Subcutaneous abdominal adipose tissue (tissue), 5 donors: ENCODE results near the gene NARS2.

Experiments used
- H3K27ac ChIP-seq: one replicate; pipeline ENCODE4 v1.7.0; 2013; ENCODE audit warnings: low read depth, mild to moderate bottlenecking, inconsistent platforms, low read length, moderate library complexity
- H3K27me3 ChIP-seq, 5 donors: one replicate each; pipeline ENCODE4 v1.7.0; 2013; ENCODE audit warnings: low read length in 5 of 5, inconsistent platforms in 1 of 5; ENCODE audit not compliant: control insufficient read depth in 5 of 5, insufficient read depth in 4 of 5
- H3K36me3 ChIP-seq, 5 donors: one replicate each; pipeline ENCODE4 v1.7.0; 2013; ENCODE audit warnings: low read length in 5 of 5; ENCODE audit not compliant: control insufficient read depth in 5 of 5, insufficient read depth in 5 of 5
- H3K4me1 ChIP-seq, 5 donors: one replicate each; pipeline ENCODE4 v1.7.0; 2013; ENCODE audit warnings: low read length in 5 of 5, mild to moderate bottlenecking in 3 of 5, moderate library complexity in 1 of 5; ENCODE audit not compliant: control insufficient read depth in 5 of 5, insufficient read depth in 5 of 5
- H3K4me3 ChIP-seq, 5 donors: one replicate each; pipeline ENCODE4 v1.7.0; 2013; ENCODE audit warnings: low read length in 5 of 5, low read depth in 1 of 5
- H3K9ac ChIP-seq, 5 donors: one replicate each; pipeline ENCODE4 v1.7.0; 2013; ENCODE audit warnings: low read length in 5 of 5, mild to moderate bottlenecking in 4 of 5, moderate library complexity in 3 of 5
- H3K9me3 ChIP-seq, 5 donors: one replicate each; pipeline ENCODE4 v1.7.0; 2013; ENCODE audit warnings: low read length in 5 of 5; ENCODE audit not compliant: control insufficient read depth in 5 of 5
- donor health status: healthy.
- donor health status: healthy.
- donor health status: healthy.
- donor health status: healthy.
- donor health status: healthy.

The NARS2 gene

GRCh38 chr11:78510025-78510596, 64.6 kb downstream of the NARS2 start:
- Histone ChIP-seq H3K36me3 (peaks cover 0 to 2% (median 0%) of the 10 kb centered on the region in 5 donors), H3K9me3 (peaks cover 0 to 13% (median 6%) of the 10 kb centered on the region in 5 donors), H3K27ac (no peak overlapping the region), H3K27me3 (no peaks in the 10 kb centered on the region), H3K4me1 (peaks cover 0 to 9% (median 5%) of the 10 kb centered on the region in 5 donors), H3K4me3 (no peak overlapping the region), H3K9ac (no peak overlapping the region)

GRCh38 chr11:78504708-78505107, 70.0 kb downstream of the NARS2 start:
- no peak overlapping the region for H3K27ac ChIP-seq

GRCh38 chr11:78504181-78504580, 70.5 kb downstream of the NARS2 start:
- Histone ChIP-seq H3K4me3 (no peak overlapping the region), H3K9ac (no peak overlapping the region), H3K27ac (no peak overlapping the region), H3K27me3 (no peaks in the 10 kb centered on the region), H3K9me3 (no peaks in the 10 kb centered on the region), H3K36me3 (no peaks in the 10 kb centered on the region), H3K4me1 (peaks cover 0 to 9% (median 5%) of the 10 kb centered on the region in 5 donors)

More at GRCh38 chr11:78504708-78505107, 70.0 kb downstream of the NARS2 start:
- peaks cover 0 to 9% (median 5%) of the 10 kb centered on the region in 5 donors for H3K4me1 ChIP-seq
- H3K9me3 ChIP-seq = peaks cover 0 to 3% (median 0%) of the 10 kb centered on the region in 5 donors
- H3K4me3 ChIP-seq = no peak overlapping the region
- no peaks in the 10 kb centered on the region for H3K27me3 ChIP-seq
- H3K36me3 ChIP-seq = no peaks in the 10 kb centered on the region
- H3K9ac ChIP-seq = no peak overlapping the region

- Histone ChIP-seq H3K4me3 (no peak overlapping the region), H3K4me1 (peaks cover 0 to 23% (median 22%) of the 10 kb centered on the region in 5 donors), H3K9me3 (no peaks in the 10 kb centered on the region), H3K9ac (no peak overlapping the region), H3K27ac (no peak overlapping the region), H3K36me3 (no peaks in the 10 kb centered on the region), H3K27me3 (no peaks in the 10 kb centered on the region)
Measured at GRCh38 chr11:78499971-78500370, 74.7 kb downstream of the NARS2 start.

DNA sequence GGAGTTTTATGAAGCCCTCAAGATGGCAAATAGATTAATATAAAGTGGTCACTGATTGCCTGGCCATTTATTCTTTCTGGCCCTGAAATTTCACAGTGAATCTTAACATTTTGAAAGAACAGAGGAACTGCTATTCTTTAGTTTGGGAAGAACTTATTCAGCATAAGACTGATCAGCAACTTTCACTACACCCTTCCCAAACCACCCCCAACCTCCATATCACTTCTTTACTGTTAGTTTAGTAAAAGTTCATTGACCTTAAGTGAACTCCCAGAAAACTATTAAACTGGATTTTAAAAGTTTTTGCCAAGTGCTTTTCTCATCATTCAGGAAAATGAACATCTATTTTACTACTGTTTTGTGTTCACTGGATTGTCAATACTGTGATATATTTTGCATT, 77.4 kb downstream of the NARS2 start:
- H3K27me3 ChIP-seq = no peaks in the 10 kb centered on the region
- H3K4me3 ChIP-seq = peak overlapping the region in 1 of 5 donors; percentile 1

DNA sequence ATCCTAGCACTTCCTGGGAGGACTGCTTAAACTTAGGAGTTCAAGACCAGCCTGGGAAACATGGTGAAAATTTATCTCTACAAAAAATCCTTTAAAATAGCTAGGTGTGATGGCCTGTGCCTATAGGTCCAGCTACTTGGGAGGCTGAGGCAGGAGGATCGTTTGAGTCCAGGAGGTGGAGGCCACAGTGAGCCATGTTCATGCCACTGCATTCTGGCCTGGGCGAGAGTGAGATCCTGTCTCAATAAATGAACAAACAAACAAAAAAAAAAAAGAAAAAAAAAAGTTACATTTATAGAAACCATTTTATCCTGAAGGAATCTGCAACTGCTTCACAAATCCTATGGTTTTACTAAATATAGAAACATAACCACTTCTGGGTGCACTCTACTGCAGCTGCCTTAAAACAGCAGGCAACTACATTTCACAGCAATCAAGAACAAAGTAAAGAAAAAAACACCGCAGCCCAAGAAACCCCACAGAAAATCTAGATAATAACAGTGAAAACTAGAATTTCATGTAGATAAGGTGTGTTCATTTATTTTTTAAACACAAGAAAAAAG, 81.2 kb downstream of the NARS2 start:
- Histone ChIP-seq H3K27me3 (no peaks in the 10 kb centered on the region), H3K9me3 (no peaks in the 10 kb centered on the region), H3K4me1 (peaks cover 0 to 27% (median 22%) of the 10 kb centered on the region in 5 donors), H3K4me3 (no peak overlapping the region), H3K36me3 (peaks cover 0 to 6% (median 0%) of the 10 kb centered on the region in 5 donors), H3K27ac (no peak overlapping the region), H3K9ac (no peak overlapping the region)

More for the DNA sequence above, 77.4 kb downstream of the NARS2 start:
- Histone ChIP-seq H3K9ac (no peak overlapping the region), H3K36me3 (no peaks in the 10 kb centered on the region), H3K9me3 (no peaks in the 10 kb centered on the region), H3K27ac (peak overlapping the region; percentile 26), H3K4me1 (peaks cover 0 to 23% (median 22%) of the 10 kb centered on the region in 5 donors)

DNA sequence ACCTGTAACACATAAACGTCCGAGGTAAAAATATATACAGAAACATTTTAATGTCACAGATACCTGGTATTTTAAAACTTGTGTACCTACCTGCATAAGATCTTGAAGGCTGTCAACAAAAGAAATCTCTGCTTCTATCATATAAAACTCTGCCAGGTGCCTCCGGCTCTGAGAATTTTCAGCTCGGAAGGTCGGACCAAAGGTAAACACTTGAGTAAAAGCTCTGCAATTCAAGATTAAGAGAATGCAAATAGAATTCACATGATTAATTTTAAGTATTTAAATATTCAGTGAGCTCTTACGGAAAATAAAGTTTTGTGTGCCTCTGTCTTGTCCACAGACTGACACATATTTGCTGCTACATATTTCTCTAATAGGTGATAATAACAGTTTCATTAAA, 81.7 kb downstream of the NARS2 start:
- Histone ChIP-seq H3K36me3 (peaks cover 0 to 6% (median 0%) of the 10 kb centered on the region in 5 donors), H3K27me3 (no peaks in the 10 kb centered on the region), H3K4me1 (peaks cover 0 to 23% (median 18%) of the 10 kb centered on the region in 5 donors), H3K9me3 (no peaks in the 10 kb centered on the region), H3K27ac (no peak overlapping the region), H3K4me3 (no peak overlapping the region), H3K9ac (no peak overlapping the region)

- no peak overlapping the region for H3K4me3 ChIP-seq
- peaks cover 0 to 6% (median 0%) of the 10 kb centered on the region in 5 donors for H3K36me3 ChIP-seq
- no peak overlapping the region for H3K27ac ChIP-seq
- peaks cover 0 to 4% (median 0%) of the 10 kb centered on the region in 5 donors for H3K4me1 ChIP-seq
- H3K9me3 ChIP-seq = no peaks in the 10 kb centered on the region
- no peaks in the 10 kb centered on the region for H3K27me3 ChIP-seq
- H3K9ac ChIP-seq = no peak overlapping the region
Measured at GRCh38 chr11:78489184-78489583, 85.5 kb downstream of the NARS2 start.

DNA sequence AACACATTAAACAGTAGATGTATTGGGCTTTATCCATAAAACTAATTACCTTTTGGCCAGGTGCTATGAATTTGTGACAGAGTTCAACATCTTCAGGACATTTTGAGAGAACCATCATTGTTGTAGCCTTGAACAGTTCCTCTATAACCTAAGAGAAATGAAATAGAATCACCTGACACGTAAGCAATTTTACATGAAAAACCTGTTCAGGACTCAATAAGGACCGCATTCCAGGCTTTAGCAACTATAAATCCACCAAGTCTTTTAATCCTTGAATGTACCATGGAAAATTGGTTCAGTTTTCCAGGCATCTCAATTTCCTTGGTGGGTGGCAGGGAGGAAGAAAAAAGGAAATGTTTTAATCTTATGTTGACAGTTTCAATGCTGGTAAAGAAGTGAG, 96.1 kb downstream of the NARS2 start:
- Histone ChIP-seq H3K9me3 (no peaks in the 10 kb centered on the region), H3K9ac (no peak overlapping the region), H3K27ac (no peak overlapping the region), H3K4me1 (no peaks in the 10 kb centered on the region), H3K27me3 (no peaks in the 10 kb centered on the region), H3K36me3 (peaks cover 0 to 7% (median 4%) of the 10 kb centered on the region in 5 donors), H3K4me3 (no peak overlapping the region)

- Histone ChIP-seq H3K27me3 (no peaks in the 10 kb centered on the region), H3K27ac (no peak overlapping the region), H3K4me1 (no peaks in the 10 kb centered on the region), H3K4me3 (no peak overlapping the region), H3K9me3 (no peaks in the 10 kb centered on the region), H3K36me3 (peaks cover 0 to 7% (median 4%) of the 10 kb centered on the region in 5 donors), H3K9ac (no peak overlapping the region)
Measured at GRCh38 chr11:78476066-78476465, 98.6 kb downstream of the NARS2 start.
